ENCODE data around the gene YIF1A. TPM values are rescaled to one million over a fixed set of nuclear protein-coding genes. Genes with fewer than 3 reads are reported as not detected.
A peak's percentile ranks its signal among the peaks of the same experiment; 100 is the strongest.
"Not testable (repeated sequence)": the region's sequence is repeated elsewhere in the genome, so short reads cannot be mapped to it uniquely, and the experiment has no call there.

YIF1A gene
- polyA plus RNA-seq, 1 donor, result 48.9 TPM

- DNase-seq (ENCODE audit: low read depth), result peak; percentile 71
Measured at GRCh38 chr11:66311965-66312548, 23.1 kb upstream of the YIF1A start.

GRCh38 chr11:66311470-66311964, 22.6 kb upstream of the YIF1A start:
- DNase-seq (ENCODE audit: low read depth), result no peak

- not testable (repeated sequence) for DNase-seq (ENCODE audit: low read depth)
Measured at GRCh38 chr11:66310803-66311440, 22.0 kb upstream of the YIF1A start.

GRCh38 chr11:66310324-66310723, 21.4 kb upstream of the YIF1A start:
- DNase-seq (ENCODE audit: low read depth), result no peak

GRCh38 chr11:66309475-66309874, 20.5 kb upstream of the YIF1A start:
- DNase-seq (ENCODE audit: low read depth), result no peak

- no peak for DNase-seq (ENCODE audit: low read depth)
Measured at GRCh38 chr11:66302656-66303055, 13.7 kb upstream of the YIF1A start.

GRCh38 chr11:66299186-66299585, 10.2 kb upstream of the YIF1A start:
- DNase-seq (ENCODE audit: low read depth), result no peak

GRCh38 chr11:66297610-66298009, 8.7 kb upstream of the YIF1A start:
- DNase-seq (ENCODE audit: low read depth), result no peak

GRCh38 chr11:66294626-66295620, 6.0 kb upstream of the YIF1A start:
- no peak for DNase-seq (ENCODE audit: low read depth)

GRCh38 chr11:66293777-66294625, 5.1 kb upstream of the YIF1A start:
- DNase-seq (ENCODE audit: low read depth), result no peak

GRCh38 chr11:66293352-66293751, 4.4 kb upstream of the YIF1A start:
- no peak for DNase-seq (ENCODE audit: low read depth)

- no peak for DNase-seq (ENCODE audit: low read depth)
Measured at GRCh38 chr11:66292543-66293332, 3.8 kb upstream of the YIF1A start.

- DNase-seq (ENCODE audit: low read depth), result no peak
Measured at GRCh38 chr11:66291706-66292542, 3.0 kb upstream of the YIF1A start, which contains the start of gene TMEM151A. TSS of gene TMEM151A (plus strand) at chr11:66291894. CDS start at chr11:66292014, 120 bp downstream.

GRCh38 chr11:66291303-66291705, 2.4 kb upstream of the YIF1A start:
- no peak for DNase-seq (ENCODE audit: low read depth)

GRCh38 chr11:66290330-66290621, 1.3 kb upstream of the YIF1A start:
- DNase-seq (ENCODE audit: low read depth), result no peak

GRCh38 chr11:66289548-66290329, 796 bp upstream of the YIF1A start:
- peak; percentile 36 for DNase-seq (ENCODE audit: low read depth)

GRCh38 chr11:66287889-66288670, 863 bp downstream of the YIF1A start:
- DNase-seq (ENCODE audit: low read depth), result no peak
